SK-N-SH treated with all-trans-retinoic acid at 6 μM for 48 hours (cell line): Measurements from ENCODE around the gene INPP5J.

Source experiments
- CSDC2 ChIP-seq: fragments of 250-450 bp; sonication (Bioruptor Pico); IDR thresholded peaks from 2 replicates; pipeline ENCODE4 v1.5.0; 2020; ENCODE audit warnings: mild to moderate bottlenecking, moderate library complexity
- OSR1 ChIP-seq: fragments of 250-450 bp; sonication (Bioruptor Pico); IDR thresholded peaks from 2 replicates; pipeline ENCODE4 v1.8.0; 2022; ENCODE audit warnings: moderate library complexity, mild to moderate bottlenecking, inconsistent platforms
- TCF4 ChIP-seq: fragments of 250-450 bp; sonication (Bioruptor Pico); IDR thresholded peaks from 2 replicates; pipeline ENCODE4 v1.8.0; 2021; ENCODE audit warnings: mild to moderate bottlenecking, moderate library complexity, borderline replicate concordance
- ZFP30 ChIP-seq: fragments of 450-650 bp; formaldehyde crosslinking; IDR thresholded peaks from 2 replicates; pipeline ENCODE4 v1.5.0; 2022; ENCODE audit warnings: mild to moderate bottlenecking, moderate library complexity
- ZNF70 ChIP-seq: fragments of 450-650 bp; formaldehyde crosslinking; IDR thresholded peaks from 2 replicates; pipeline ENCODE4 v1.5.0; 2020; ENCODE audit warnings: mild to moderate bottlenecking, moderate library complexity
- ZNF8 ChIP-seq: fragments of 450-650 bp; formaldehyde crosslinking; IDR thresholded peaks from 2 replicates; pipeline ENCODE4 v1.5.0; 2020; ENCODE audit warnings: mild to moderate bottlenecking, moderate library complexity

- TF ChIP-seq TCF4 (CRISPR knock-in tag) (no peak), OSR1 (no peak), ZFP30 (no peak), ZNF70 (CRISPR knock-in tag) (no peak), CSDC2 (CRISPR knock-in tag) (no peak), ZNF8 (CRISPR knock-in tag) (no peak)
These were observed 18.0 kb downstream of the INPP5J start for GRCh38 chr22:31140746-31141145.
